Articular chondrocyte of knee joint (primary cell): ENCODE data around the gene COX20. TPM values are rescaled to one million over a fixed set of nuclear protein-coding genes. Genes with fewer than 3 reads are reported as not detected.

Experiments
- total RNA-seq: library from RNA; depleted of rRNA; stranded (reverse); fragments of >200 nt; gene quantifications from 2 replicates; pipeline ENCODE4 v1.2.3, GENCODE V29; 2012

Gene COX20, protein sequence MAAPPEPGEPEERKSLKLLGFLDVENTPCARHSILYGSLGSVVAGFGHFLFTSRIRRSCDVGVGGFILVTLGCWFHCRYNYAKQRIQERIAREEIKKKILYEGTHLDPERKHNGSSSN
- 39.9 and 41.7 TPM in 2 replicates for total RNA-seq

DNA sequence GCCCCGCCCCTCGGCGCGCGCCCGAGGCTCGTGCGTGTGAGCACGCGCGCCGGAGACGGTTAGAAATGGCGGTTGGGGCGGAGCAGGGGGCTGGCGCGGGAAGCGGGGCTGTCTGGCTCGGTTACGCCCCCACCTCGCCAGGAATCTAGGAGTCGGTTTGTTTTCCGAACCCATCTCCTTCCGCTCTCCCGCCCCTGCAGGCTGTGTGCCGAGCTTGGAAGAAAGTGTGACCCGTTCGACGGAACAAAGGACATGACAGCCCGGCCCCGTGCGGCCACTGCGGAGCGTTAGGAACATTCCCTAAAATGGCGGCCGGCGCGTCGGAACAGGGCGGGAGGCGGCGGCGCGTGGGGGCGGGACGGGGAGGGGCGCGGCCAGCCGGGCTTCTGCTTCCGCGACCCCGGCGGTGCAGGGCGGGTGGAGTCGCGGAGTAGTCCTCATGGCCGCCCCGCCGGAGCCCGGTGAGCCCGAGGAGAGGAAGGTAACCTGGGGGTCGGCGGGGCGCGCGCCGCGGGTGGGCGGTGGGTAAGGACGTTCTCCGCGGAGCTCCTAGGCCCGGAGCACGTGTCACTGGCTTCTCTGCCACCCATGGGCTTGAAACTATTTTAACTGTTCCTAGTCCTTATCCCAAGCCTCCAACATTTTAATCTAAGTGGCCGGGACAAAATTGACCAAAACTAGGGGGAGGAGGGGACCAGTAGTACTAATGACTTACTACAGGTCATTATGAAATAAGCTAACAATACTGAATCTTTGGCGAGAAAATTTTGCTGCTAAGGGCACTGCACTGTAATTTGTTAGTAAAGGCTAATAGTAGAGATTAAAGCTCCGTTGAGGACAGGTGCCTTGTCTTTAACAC lies at the start of gene COX20:
Gene COX20, plus strand, starts transcription at position 383 of the 859 bp plus-strand sequence. Its CDS starts 57 bp downstream, at position 440.

DNA sequence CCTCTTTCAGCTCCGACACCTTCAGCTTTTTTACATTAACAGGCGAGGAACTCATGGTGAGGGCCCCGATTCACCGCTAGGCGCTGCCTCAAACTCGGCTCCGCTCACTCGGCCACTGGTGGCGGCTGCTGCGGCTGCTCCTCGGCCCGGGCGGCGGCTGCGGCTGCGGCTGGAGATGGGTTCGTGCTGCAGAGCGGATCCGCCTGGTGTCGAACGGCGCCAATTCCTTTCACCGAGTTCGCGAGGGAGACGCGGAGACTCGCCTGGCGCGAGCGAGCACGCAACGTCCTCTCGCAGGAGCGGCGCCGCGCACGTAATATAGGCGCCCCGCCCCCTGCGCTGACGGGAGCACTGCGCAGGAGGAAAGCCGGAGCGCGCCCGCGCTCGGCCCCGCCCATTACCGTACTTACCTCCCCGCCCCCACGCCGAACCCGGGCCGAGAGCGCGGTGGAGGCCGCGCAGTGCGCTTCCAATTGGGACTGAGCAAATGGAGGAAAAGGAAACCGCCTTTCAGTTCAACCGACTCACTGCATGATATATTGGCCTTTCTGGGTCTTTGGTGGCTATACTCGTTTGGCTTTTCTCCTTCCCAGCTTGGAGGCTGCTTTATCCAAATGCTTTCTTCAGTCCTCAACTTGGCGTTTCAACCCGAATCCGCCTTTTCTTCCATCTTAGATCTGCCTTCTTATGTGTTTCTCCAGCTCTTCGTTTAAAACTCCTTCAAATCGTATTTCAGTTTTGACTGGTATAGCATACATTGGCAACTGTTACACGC lies 29.0 kb downstream of the COX20 start, which contains the start of gene HNRNPU:
Gene HNRNPU, minus strand, starts transcription at position 291 of the 775 bp plus-strand sequence. Its CDS starts 236 bp downstream, at position 55.

Other genes with a start within 250 kb of the COX20 start
- gene DESI2, start 182.5 kb upstream of the COX20 start, total RNA-seq, result 79.2 and 84.0 TPM in 2 replicates
- 358 and 370 TPM in 2 replicates for gene HNRNPU, start 28.9 kb downstream of the COX20 start, total RNA-seq